Anterior cingulate cortex (tissue), 58 donors: Measurements from ENCODE around the gene AATK.
"Not testable (repeated sequence)": the region's sequence is repeated elsewhere in the genome, so short reads cannot be mapped to it uniquely, and the experiment has no call there.

ENCODE experiments used
- DNase-seq, 58 donors: peaks; one replicate each; lab custom pipeline; 2025; lab: John Stamatoyannopoulos, UW

AATK gene

DNA sequence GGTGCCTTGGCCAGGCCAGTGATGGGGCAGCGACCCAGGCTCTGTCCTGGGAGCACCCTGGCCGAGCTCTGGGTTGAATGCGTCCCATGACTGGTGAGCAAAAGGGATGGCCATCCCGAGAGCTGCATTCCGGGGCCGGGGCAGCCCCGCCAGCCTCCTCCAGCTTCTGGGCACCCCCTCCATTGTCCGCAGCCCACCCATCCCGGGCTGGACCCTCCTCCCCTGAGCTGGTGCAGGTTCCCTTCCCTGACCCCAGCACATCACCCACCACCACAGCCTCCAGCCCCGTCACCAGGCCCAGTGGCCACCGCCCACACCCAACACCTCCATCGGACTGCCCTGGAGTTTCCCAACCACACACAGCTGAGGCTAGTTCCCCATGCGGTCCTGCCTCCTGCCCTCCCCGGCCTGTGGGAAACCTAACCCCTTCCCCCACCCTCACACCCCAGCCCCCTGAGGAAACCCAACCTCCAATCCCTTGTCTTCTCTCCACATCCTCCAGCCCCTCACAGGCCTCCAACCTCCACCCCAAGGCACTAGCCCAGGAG lies 17.0 kb downstream of the AATK start:
- DNase-seq = no peak

DNA sequence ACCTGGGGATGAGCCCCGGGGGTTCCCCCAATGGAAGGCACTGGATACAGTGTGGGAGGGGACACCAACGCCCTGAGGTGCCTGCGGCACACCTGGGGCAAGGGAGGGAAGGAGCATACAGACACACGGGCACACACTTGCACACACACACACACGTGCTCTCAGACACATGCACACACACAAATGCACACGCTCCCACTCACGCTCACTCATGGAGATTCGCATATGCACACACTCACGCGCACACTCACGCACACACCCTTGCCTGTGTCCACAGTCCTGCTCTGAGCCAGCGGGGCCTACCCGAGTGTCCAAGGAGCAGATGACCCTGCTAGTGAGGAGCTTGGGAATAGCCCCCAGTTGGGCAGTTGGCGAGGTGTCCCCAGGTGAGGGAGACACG lies 17.4 kb downstream of the AATK start:
- no peak for DNase-seq

DNA sequence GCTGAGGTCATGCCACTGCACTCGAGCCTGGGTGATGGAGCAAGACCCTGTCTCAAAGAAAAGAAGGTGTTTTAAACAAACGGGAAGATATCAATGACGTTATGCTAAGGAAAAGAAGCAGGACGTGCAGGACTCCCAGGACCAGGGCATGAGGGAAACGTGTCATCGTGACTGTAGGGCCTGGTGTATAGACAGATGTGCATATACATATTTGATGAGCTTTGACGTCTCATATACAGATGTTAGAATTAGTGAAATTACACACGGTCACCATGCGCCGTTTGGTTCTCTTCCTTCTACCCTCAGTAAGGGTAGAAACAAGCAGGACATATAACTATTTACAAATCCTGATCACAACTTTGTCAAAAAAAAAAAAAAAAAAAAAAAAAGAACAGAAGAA lies 18.3 kb downstream of the AATK start:
- DNase-seq = no peak

GRCh38 chr17:81146208-81146607 lies 19.8 kb downstream of the AATK start:
- not testable (repeated sequence) for DNase-seq

DNA sequence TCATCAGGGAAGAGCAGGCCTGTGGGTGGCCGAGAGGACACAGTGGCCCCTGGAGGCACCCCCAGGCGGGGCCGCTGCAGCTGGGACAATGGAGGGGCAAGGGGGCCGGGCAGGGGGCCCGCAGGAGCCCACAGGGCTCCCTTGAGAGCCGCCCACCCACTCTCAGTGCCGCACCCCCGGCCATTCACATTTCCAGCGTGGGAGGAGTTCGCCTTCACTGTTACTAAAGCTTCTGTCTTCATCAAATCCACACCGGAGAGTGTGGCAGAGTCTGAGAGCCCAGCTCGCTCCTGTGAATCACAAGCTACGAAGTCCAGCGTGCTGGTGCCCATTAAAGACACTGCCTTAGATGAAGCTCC lies 21.6 kb downstream of the AATK start:
- DNase-seq = peak in 1 of 58 donors; percentile 22

GRCh38 chr17:81143717-81144422 lies 22.2 kb downstream of the AATK start:
- no peak for DNase-seq

GRCh38 chr17:81143200-81143527 lies 22.9 kb downstream of the AATK start:
- DNase-seq = no peak

DNA sequence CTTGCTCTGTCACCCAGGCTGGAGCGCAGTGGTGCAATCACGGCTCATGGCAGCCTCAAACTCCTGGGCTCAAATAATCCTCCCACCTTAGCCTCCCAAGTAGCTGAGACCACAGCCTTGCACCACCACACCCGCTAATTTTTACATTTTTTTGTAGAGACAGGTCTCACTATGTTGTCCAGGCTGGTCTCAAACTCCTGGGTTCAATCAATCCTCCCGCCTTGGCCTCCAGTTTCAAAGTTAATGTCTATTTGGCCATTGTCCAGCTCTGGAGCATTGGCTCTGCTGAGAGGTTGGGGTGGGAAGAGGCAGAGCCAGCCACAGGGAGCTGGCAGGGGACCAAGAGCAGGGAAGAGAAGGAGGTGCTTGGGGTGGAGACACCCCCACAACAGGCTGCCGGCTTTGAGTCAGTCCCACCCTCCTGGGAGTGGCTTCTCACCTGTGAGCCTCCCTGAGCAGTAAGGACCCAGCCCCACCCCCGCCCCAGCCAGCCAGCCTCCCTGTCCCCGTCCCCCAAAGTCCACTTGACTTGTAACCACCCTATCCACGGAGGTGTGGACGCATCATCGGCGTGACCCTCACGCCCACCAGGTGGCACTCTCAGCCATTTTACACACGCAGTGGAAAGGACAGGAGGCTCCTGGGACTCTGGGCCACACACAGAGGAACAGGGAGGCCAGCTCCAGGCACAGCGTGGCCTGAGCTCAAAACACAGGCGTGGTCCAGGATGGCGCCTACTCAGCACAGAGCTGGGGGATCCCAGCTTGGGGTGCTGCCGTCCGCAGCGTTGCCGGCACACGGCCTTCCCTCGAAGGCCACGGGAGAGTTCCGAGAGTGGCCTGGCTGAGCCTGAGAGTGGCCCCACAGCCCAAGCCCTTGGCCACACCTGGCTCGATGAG lies 23.5 kb downstream of the AATK start:
- DNase-seq = peak in 53 of 58 donors; percentile 18 to 87 (median 65)

DNA sequence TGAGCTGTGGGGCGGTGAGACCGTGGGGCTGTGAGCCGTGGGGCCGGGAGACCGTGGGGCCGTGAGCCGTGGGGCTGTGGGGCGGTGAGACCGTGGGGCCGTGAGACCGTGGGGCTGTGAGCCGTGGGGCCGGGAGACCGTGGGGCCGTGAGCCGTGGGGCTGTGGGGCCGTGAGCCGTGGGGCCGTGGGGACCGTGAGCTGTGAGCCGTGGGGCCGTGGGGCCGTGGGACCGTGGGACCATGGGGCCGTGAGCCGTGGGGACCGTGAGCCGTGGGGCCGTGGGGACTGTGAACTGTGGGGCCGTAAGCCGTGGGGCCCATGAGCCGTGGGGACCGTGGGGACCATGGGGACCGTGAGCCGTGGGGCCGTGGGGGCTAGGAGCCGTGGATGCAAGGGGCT lies 25.3 kb downstream of the AATK start:
- no peak for DNase-seq

DNA sequence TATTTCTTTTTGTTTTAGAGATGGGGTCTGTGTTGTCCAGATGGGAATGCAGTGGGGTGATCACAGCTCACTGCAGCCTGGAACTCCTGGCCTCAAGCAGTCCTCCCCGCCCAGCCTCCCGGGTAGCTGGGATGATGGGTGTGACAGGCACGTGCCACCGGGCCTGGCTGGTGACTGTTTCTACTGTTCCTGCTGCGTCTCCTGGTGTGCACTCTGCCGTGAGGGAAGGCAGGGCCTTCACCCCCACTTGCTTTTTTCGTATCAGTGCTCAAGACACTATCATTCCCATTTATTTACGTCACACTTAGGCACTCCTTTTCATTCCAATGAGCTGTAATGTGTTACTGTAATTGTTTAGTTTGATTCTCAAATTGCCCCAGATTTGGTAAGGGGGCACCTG lies 26.0 kb downstream of the AATK start:
- peak in 1 of 58 donors; percentile 39 for DNase-seq

GRCh38 chr17:81139428-81139827 lies 26.6 kb downstream of the AATK start:
- DNase-seq = no peak

DNA sequence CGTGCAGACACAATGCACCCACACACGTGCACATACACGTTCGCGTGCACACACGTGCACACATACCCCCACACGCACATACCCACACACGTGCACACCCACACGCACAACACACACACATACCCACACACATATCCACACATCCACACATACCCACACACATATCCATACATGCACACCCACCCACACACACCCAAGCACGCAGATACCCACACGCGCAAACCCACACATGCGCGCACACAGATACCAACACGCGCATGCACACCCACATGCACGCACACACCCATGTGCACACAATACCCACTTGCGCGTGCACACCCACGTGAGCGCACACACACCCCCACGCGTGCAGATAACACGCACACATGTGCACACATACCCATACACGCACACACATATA lies 27.5 kb downstream of the AATK start:
- no peak for DNase-seq

GRCh38 chr17:81138083-81138482 lies 27.9 kb downstream of the AATK start:
- no peak for DNase-seq

DNA sequence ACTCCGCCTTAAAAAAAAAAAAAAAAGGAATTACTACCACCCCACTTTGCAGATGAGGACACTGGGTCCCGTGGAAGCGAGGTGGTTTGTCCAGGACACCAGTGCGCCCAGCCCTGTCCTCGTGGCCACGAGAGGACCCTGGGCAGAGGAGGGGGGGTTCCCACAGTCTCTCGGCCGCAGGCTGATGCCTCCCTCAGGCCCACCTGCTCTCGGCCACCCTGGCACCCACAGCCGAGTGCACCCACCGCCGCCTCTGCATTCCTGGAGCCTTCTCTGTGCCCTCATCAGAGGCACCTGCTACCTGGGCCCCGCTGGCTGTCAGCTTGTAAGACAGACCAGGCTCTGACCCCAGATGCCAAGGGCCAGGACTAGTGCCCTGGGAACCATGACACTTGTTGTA lies 28.8 kb downstream of the AATK start:
- DNase-seq = no peak

- DNase-seq = no peak
Measured at GRCh38 chr17:81136366-81136765, 29.7 kb downstream of the AATK start.

- DNase-seq = peak in 44 of 58 donors; percentile 26 to 82 (median 52)
Measured at GRCh38 chr17:81135505-81136278, 30.3 kb downstream of the AATK start.

- DNase-seq = no peak
Measured at GRCh38 chr17:81134064-81134781, 31.8 kb downstream of the AATK start.

GRCh38 chr17:81132770-81133723 lies 33.0 kb downstream of the AATK start:
- peak in 4 of 58 donors; percentile 34 to 55 (median 40) for DNase-seq

DNA sequence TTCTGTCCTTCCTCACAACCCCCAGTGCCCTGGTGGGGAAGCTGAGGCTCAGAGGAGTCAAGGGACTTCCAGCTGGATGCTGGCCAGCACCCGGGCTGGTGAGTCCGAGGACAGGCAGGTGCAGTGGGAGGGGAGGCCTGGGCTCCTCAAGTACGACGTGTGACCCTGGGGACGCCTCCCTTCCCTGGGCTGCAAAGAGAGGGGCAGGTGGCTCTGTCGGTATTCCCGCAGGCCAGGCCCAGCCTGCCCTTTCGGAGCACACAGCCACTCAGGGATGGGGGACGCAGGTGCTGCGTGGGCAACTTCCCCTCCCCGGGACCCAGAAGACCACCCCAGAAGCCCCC lies 33.9 kb downstream of the AATK start:
- DNase-seq = no peak
